GM12873 (cell line): ENCODE data around the gene SYT2.

Experiments
- TF ChIP-seq, protein P1 (sequence below): IDR thresholded peaks from 2 replicates; pipeline ENCODE4 v1.5.1; 2012; ENCODE audit warnings: low read depth, mild to moderate bottlenecking, moderate library complexity, low read length, control low read depth; ENCODE audit not compliant: insufficient read depth; ENCODE audit errors: missing control alignments

Gene SYT2

DNA sequence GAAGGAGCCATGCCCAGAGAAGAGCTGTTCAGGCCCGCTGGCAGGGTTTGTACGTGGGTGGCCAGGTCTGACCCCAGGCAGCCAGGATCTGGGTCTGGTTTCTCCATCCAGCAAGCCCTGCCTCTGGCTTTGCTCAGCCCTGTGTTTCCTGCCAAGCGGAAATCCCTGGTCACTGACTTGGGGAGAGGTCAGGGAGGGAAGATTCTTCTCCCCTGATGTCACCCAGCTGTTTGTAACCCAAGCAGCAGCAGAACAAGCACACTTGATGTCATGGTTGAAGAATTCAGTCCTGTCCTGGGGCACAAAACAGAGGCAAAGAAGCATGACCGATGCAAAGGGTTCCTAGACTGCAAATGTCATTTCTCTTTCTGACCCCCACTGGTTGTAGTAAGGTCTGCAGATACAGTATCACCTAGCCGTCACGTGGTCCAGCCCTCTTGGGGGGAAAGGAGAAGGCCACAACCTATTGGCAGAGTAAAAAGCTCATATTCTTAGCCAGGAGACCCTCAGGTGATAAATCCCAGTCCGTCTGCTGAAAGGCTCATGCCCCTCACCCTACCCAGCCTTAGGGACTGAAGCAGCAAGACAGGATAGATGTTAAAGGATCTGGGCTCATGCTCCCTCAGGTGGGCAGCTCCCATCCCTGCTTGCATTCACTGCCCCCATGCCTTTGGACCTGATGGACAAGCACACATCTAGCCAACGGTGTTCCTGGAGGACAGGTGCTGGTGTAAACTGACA, 120.9 kb downstream of the SYT2 start:
- TF ChIP-seq, protein P1, sequence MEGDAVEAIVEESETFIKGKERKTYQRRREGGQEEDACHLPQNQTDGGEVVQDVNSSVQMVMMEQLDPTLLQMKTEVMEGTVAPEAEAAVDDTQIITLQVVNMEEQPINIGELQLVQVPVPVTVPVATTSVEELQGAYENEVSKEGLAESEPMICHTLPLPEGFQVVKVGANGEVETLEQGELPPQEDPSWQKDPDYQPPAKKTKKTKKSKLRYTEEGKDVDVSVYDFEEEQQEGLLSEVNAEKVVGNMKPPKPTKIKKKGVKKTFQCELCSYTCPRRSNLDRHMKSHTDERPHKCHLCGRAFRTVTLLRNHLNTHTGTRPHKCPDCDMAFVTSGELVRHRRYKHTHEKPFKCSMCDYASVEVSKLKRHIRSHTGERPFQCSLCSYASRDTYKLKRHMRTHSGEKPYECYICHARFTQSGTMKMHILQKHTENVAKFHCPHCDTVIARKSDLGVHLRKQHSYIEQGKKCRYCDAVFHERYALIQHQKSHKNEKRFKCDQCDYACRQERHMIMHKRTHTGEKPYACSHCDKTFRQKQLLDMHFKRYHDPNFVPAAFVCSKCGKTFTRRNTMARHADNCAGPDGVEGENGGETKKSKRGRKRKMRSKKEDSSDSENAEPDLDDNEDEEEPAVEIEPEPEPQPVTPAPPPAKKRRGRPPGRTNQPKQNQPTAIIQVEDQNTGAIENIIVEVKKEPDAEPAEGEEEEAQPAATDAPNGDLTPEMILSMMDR = no peak

- TF ChIP-seq, protein P1 = no peak
Observed at GRCh38 chr1:202588503-202589189, 121.6 kb downstream of the SYT2 start.

DNA sequence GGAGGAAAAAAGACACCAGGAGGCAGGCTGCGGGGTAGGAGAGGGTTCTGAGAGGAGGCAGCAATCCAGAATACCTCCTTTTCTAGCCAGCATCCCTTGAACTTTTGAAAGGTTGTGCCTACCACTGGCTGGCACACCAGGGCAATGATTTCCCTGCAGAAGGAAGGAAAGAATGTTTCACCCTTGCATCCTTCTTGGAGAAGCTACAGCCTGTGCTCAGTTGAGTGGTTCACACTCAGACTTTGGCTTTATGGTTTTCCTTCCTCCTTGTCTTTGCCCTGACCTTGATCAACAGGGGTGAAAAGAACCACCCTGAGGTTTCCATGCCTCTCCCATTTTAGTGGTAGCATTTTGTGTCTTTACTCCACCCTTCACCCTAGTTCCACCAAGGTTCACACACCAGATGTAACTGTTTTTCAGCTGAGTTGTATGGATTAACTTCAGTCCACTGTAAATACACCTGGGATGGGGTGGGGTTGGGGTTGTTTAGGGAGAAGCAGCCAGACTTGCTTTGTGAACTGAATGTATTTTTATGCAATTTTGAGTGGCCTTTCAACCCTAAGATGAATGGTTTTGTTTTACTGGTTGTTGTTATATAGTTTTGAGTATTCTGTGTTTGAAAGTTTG, 122.3 kb downstream of the SYT2 start:
- TF ChIP-seq, protein P1 = no peak

DNA sequence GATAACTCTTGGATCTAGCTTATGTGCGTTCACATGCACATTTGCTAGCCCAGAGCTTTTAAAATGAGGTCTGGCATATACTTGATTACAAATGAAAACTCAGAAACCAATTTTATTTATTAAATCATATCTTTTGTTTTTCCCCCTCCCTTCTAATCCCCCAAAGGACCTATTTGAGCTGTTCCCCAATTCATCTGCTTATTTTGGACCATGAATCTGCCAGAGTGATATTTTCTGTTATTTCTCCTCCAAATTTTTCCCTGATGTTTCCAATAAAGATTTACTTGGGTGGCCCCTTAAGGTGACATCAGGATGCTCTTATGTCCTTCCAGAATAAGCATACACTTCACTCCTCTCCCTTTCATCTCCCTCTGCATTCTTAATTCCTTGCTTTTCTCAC, 123.4 kb downstream of the SYT2 start:
- TF ChIP-seq, protein P1 = no peak

- TF ChIP-seq, protein P1 = no peak
Observed at GRCh38 chr1:202586018-202586821, 124.0 kb downstream of the SYT2 start.

DNA sequence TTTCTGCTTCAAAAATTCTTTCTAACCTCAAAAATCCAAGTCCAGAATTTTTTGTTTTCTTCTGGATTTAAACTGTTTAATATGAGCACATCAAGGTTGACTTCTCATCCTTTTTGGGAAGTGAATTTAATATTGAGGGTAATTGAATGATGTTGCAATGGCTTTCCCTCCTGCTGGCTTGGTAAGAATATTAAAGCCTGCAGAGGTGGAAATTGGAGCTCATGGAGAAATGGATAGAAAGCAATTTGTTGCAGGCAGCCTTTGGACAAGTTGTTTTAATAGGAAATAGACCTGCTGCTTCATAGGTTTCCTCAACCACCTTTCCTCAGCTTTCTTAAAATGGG, 124.7 kb downstream of the SYT2 start:
- TF ChIP-seq, protein P1 = no peak
